Measurements from ENCODE around the gene KRT23. TPM values are rescaled to one million over a fixed set of nuclear protein-coding genes. Genes with fewer than 3 reads are reported as not detected.

Gene KRT23
- total RNA-seq, 1 donor from 2014 or later = not detected

DNA sequence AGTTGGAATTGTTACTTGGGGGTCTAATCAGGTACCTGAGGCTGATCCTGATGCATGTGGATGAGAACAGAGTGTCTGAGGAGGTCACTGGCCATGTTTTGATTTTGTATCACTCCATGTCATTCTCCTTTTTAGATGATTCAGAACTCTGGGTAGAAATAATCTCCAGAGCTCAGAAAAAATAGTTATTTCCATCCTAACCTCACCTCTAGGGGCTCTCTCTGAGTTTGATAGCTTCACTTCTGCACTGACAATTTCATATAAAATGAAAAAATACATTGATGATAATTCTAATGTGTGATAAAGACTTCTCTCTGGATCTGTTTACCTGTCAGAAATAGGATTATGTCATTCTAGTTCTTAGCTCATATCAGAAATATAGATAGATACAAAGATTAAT is 64.2 kb downstream of the KRT23 start:
- no peak overlapping the region for H3K27ac Mint-ChIP-seq (ENCODE audit: unreplicated experiment)
- TF ChIP-seq, protein P1, sequence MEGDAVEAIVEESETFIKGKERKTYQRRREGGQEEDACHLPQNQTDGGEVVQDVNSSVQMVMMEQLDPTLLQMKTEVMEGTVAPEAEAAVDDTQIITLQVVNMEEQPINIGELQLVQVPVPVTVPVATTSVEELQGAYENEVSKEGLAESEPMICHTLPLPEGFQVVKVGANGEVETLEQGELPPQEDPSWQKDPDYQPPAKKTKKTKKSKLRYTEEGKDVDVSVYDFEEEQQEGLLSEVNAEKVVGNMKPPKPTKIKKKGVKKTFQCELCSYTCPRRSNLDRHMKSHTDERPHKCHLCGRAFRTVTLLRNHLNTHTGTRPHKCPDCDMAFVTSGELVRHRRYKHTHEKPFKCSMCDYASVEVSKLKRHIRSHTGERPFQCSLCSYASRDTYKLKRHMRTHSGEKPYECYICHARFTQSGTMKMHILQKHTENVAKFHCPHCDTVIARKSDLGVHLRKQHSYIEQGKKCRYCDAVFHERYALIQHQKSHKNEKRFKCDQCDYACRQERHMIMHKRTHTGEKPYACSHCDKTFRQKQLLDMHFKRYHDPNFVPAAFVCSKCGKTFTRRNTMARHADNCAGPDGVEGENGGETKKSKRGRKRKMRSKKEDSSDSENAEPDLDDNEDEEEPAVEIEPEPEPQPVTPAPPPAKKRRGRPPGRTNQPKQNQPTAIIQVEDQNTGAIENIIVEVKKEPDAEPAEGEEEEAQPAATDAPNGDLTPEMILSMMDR (IDR thresholded peaks at IDR 0.05; ENCODE audit: unreplicated experiment) = no peak
- DNase-seq (ENCODE audit: low spot score) = no peak
- no peak overlapping the region for H3K4me3 Mint-ChIP-seq (ENCODE audit: unreplicated experiment)
- no peaks in the 10 kb centered on the region for H3K4me1 Mint-ChIP-seq (ENCODE audit: unreplicated experiment)
- no peaks in the 10 kb centered on the region for H3K9me3 Mint-ChIP-seq (ENCODE audit: unreplicated experiment)
- H3K36me3 Mint-ChIP-seq (ENCODE audit: low read depth, unreplicated experiment) = no peaks in the 10 kb centered on the region
- H3K27me3 Mint-ChIP-seq (ENCODE audit: unreplicated experiment) = no peaks in the 10 kb centered on the region

Other genes starting within 250 kb of the KRT23 start
- gene KRT24, start 233.9 kb downstream of the KRT23 start, total RNA-seq (ENCODE audit: unreplicated experiment) = not detected
- gene KRT25, start 182.3 kb downstream of the KRT23 start, total RNA-seq (ENCODE audit: unreplicated experiment) = not detected
- gene KRT26, start 165.4 kb downstream of the KRT23 start, total RNA-seq (ENCODE audit: unreplicated experiment) = not detected
- gene KRT27, start 155.1 kb downstream of the KRT23 start, total RNA-seq (ENCODE audit: unreplicated experiment) = not detected
- gene KRT28, start 137.7 kb downstream of the KRT23 start, total RNA-seq (ENCODE audit: unreplicated experiment) = not detected
- gene KRT10, start 115.0 kb downstream of the KRT23 start, total RNA-seq (ENCODE audit: unreplicated experiment) = 28.2 TPM
- gene KRT12, start 70.4 kb downstream of the KRT23 start, total RNA-seq (ENCODE audit: unreplicated experiment) = not detected
- not detected for gene KRT20, start 52.4 kb downstream of the KRT23 start, total RNA-seq (ENCODE audit: unreplicated experiment)
- 0.15 TPM for gene KRT39, start 29.3 kb upstream of the KRT23 start, total RNA-seq (ENCODE audit: unreplicated experiment)
- gene KRT40, start 46.7 kb upstream of the KRT23 start, total RNA-seq (ENCODE audit: unreplicated experiment) = not detected
- gene KRTAP3-3, start 56.5 kb upstream of the KRT23 start, total RNA-seq (ENCODE audit: unreplicated experiment) = not detected
- not detected for gene KRTAP3-2, start 62.3 kb upstream of the KRT23 start, total RNA-seq (ENCODE audit: unreplicated experiment)
- not detected for gene KRTAP3-1, start 71.5 kb upstream of the KRT23 start, total RNA-seq (ENCODE audit: unreplicated experiment)
- not detected for gene KRTAP1-5, start 89.6 kb upstream of the KRT23 start, total RNA-seq (ENCODE audit: unreplicated experiment)
- not detected for gene KRTAP1-4, start 92.5 kb upstream of the KRT23 start, total RNA-seq (ENCODE audit: unreplicated experiment)
- gene KRTAP1-3, start 97.2 kb upstream of the KRT23 start, total RNA-seq (ENCODE audit: unreplicated experiment) = not detected
- not detected for gene KRTAP1-1, start 103.8 kb upstream of the KRT23 start, total RNA-seq (ENCODE audit: unreplicated experiment)
- not detected for gene KRTAP2-1, start 109.7 kb upstream of the KRT23 start, total RNA-seq (ENCODE audit: unreplicated experiment)
- not detected for gene KRTAP2-2, start 117.6 kb upstream of the KRT23 start, total RNA-seq (ENCODE audit: unreplicated experiment)
- not detected for gene KRTAP2-3, start 122.5 kb upstream of the KRT23 start, total RNA-seq (ENCODE audit: unreplicated experiment)
- gene KRTAP2-4, start 128.2 kb upstream of the KRT23 start, total RNA-seq (ENCODE audit: unreplicated experiment) = not detected
- gene KRTAP4-7, start 146.5 kb upstream of the KRT23 start, total RNA-seq (ENCODE audit: unreplicated experiment) = not detected
- not detected for gene KRTAP4-8, start 160.5 kb upstream of the KRT23 start, total RNA-seq (ENCODE audit: unreplicated experiment)
- gene KRTAP4-16, start 164.6 kb upstream of the KRT23 start, total RNA-seq (ENCODE audit: unreplicated experiment) = not detected
- gene KRTAP4-9, start 167.7 kb upstream of the KRT23 start, total RNA-seq (ENCODE audit: unreplicated experiment) = not detected
- not detected for gene KRTAP4-11, start 180.7 kb upstream of the KRT23 start, total RNA-seq (ENCODE audit: unreplicated experiment)
- not detected for gene KRTAP4-12, start 186.5 kb upstream of the KRT23 start, total RNA-seq (ENCODE audit: unreplicated experiment)
- gene KRTAP4-6, start 202.9 kb upstream of the KRT23 start, total RNA-seq (ENCODE audit: unreplicated experiment) = not detected
- gene KRTAP4-5, start 212.2 kb upstream of the KRT23 start, total RNA-seq (ENCODE audit: unreplicated experiment) = not detected
- gene KRTAP4-4, start 223.1 kb upstream of the KRT23 start, total RNA-seq (ENCODE audit: unreplicated experiment) = not detected
- not detected for gene KRTAP4-3, start 230.6 kb upstream of the KRT23 start, total RNA-seq (ENCODE audit: unreplicated experiment)
- gene KRTAP4-2, start 240.6 kb upstream of the KRT23 start, total RNA-seq (ENCODE audit: unreplicated experiment) = not detected
- gene KRTAP4-1, start 247.3 kb upstream of the KRT23 start, total RNA-seq (ENCODE audit: unreplicated experiment) = not detected

Data from endothelial cell (in vitro differentiated cells).